NCI-H146 treated with DMSO at 0.1 percent for 48 hours (cell line): Measurements from ENCODE around the gene UTS2.

Experiments used
- DNase-seq: peaks from one replicate; lab custom pipeline; 2025; ENCODE audit not compliant: unreplicated experiment; lab: John Stamatoyannopoulos, UW

UTS2 gene

GRCh38 chr1:7863756-7864328, 11.0 kb upstream of the UTS2 start:
- DNase-seq, result no peak

- no peak for DNase-seq
Observed at GRCh38 chr1:7862211-7863060, 9.6 kb upstream of the UTS2 start.

GRCh38 chr1:7861452-7861851, 8.6 kb upstream of the UTS2 start:
- DNase-seq, result no peak

GRCh38 chr1:7860130-7860529, 7.3 kb upstream of the UTS2 start:
- DNase-seq, result no peak

GRCh38 chr1:7859406-7859805, 6.5 kb upstream of the UTS2 start:
- no peak for DNase-seq

- no peak for DNase-seq
Observed at GRCh38 chr1:7857985-7858384, 5.1 kb upstream of the UTS2 start.

- DNase-seq, result no peak
Observed at GRCh38 chr1:7857000-7857399, 4.1 kb upstream of the UTS2 start.

- DNase-seq, result no peak
Observed at GRCh38 chr1:7856345-7856744, 3.5 kb upstream of the UTS2 start.

GRCh38 chr1:7853684-7854026, 790 bp upstream of the UTS2 start:
- no peak for DNase-seq

- DNase-seq, result no peak
Observed at GRCh38 chr1:7850786-7851185, 2.1 kb downstream of the UTS2 start.

- no peak for DNase-seq
Observed at GRCh38 chr1:7847599-7847998, 5.3 kb downstream of the UTS2 start.

- no peak for DNase-seq
Observed at GRCh38 chr1:7846656-7847055, 6.2 kb downstream of the UTS2 start.

- no peak for DNase-seq
Observed at GRCh38 chr1:7845761-7846160, 7.1 kb downstream of the UTS2 start.

GRCh38 chr1:7842517-7842916, 10.3 kb downstream of the UTS2 start:
- no peak for DNase-seq

- DNase-seq, result no peak
Observed at GRCh38 chr1:7839526-7839925, 13.3 kb downstream of the UTS2 start.

GRCh38 chr1:7838714-7839113, 14.2 kb downstream of the UTS2 start:
- no peak for DNase-seq

- DNase-seq, result no peak
Observed at GRCh38 chr1:7833035-7833434, 19.8 kb downstream of the UTS2 start.

GRCh38 chr1:7831458-7831857, 21.4 kb downstream of the UTS2 start:
- no peak for DNase-seq

GRCh38 chr1:7827126-7827955, 25.5 kb downstream of the UTS2 start:
- no peak for DNase-seq

- DNase-seq, result no peak
Observed at GRCh38 chr1:7826363-7826762, 26.5 kb downstream of the UTS2 start.

- DNase-seq, result no peak
Observed at GRCh38 chr1:7824701-7825100, 28.2 kb downstream of the UTS2 start.

GRCh38 chr1:7821282-7821681, 31.6 kb downstream of the UTS2 start:
- no peak for DNase-seq
